Measurements from ENCODE around the gene DLX2.
"Not testable (repeated sequence)": the region's sequence is repeated elsewhere in the genome, so short reads cannot be mapped to it uniquely, and the experiment has no call there.

DLX2 gene

GRCh38 chr2:172102391-172103359 lies at the start of gene DLX2:
Gene DLX2 (minus strand): TSS chr2:172102900. CDS start chr2:172102538, 362 bp downstream.
- DNase-seq, result peak; percentile 80

- no peak for DNase-seq
Observed at GRCh38 chr2:172147944-172148650, 45.4 kb upstream of the DLX2 start.

- DNase-seq, result no peak
Observed at GRCh38 chr2:172143817-172144216, 41.1 kb upstream of the DLX2 start.

GRCh38 chr2:172138727-172139126 lies 36.0 kb upstream of the DLX2 start:
- not testable (repeated sequence) for DNase-seq

- DNase-seq, result no peak
Observed at GRCh38 chr2:172137943-172138342, 35.2 kb upstream of the DLX2 start.

GRCh38 chr2:172137109-172137508 lies 34.4 kb upstream of the DLX2 start:
- no peak for DNase-seq

- no peak for DNase-seq
Observed at GRCh38 chr2:172135446-172135845, 32.7 kb upstream of the DLX2 start.

GRCh38 chr2:172134270-172134669 lies 31.6 kb upstream of the DLX2 start:
- no peak for DNase-seq

- DNase-seq, result no peak
Observed at GRCh38 chr2:172131713-172132555, 29.2 kb upstream of the DLX2 start.

- no peak for DNase-seq
Observed at GRCh38 chr2:172129404-172129803, 26.7 kb upstream of the DLX2 start.

GRCh38 chr2:172128484-172128883 lies 25.8 kb upstream of the DLX2 start:
- DNase-seq, result no peak

GRCh38 chr2:172120118-172120517 lies 17.4 kb upstream of the DLX2 start:
- DNase-seq, result no peak

GRCh38 chr2:172119089-172119488 lies 16.4 kb upstream of the DLX2 start:
- DNase-seq, result peak; percentile 78

GRCh38 chr2:172116107-172116506 lies 13.4 kb upstream of the DLX2 start:
- no peak for DNase-seq

GRCh38 chr2:172114579-172114978 lies 11.9 kb upstream of the DLX2 start:
- DNase-seq, result no peak

- not testable (repeated sequence) for DNase-seq
Observed at GRCh38 chr2:172114176-172114575, 11.5 kb upstream of the DLX2 start.

- peak; percentile 57 for DNase-seq
Observed at GRCh38 chr2:172113617-172114016, 10.9 kb upstream of the DLX2 start.

- DNase-seq, result no peak
Observed at GRCh38 chr2:172109988-172110811, 7.5 kb upstream of the DLX2 start.

- DNase-seq, result no peak
Observed at GRCh38 chr2:172109256-172109987, 6.7 kb upstream of the DLX2 start.

- no peak for DNase-seq
Observed at GRCh38 chr2:172108587-172108930, 5.9 kb upstream of the DLX2 start.
